DND-41 (cell line): ENCODE measurements around the gene PAIP2.

ENCODE experiments used
- CTCF ChIP-seq: IDR thresholded peaks from 2 replicates; pipeline ENCODE4 v1.5.1; 2012; ENCODE audit warnings: borderline replicate concordance, low read length, moderate library complexity, mild to moderate bottlenecking; ENCODE audit not compliant: poor library complexity, severe bottlenecking; ENCODE audit errors: extremely low read depth
- EZH2 ChIP-seq: IDR thresholded peaks from 3 replicates; pipeline ENCODE4 v1.6.1; 2012; ENCODE audit warnings: borderline replicate concordance, low read depth, mild to moderate bottlenecking, moderate library complexity, low read length, inconsistent platforms; ENCODE audit not compliant: severe bottlenecking

DNA sequence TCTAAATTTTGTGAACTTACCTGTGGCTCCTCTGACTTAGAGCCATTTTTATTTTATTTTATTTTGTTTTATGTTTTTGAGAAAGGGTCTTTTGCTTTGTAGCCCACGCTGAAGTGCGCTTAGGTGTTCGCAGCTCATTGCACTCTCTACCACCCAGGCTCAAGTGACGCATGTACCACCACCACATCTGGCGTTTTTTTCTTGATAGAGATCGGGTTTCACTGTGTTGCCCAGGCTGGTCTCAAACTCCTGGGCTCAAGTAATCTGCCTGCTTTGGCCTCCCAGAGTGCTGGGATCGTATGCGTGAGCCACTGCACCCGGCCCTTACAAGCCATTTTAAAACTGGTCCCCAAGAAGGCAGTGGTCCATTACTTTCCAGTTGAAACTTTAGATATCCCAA is 29.6 kb upstream of the PAIP2 start:
- TF ChIP-seq CTCF (no peak), EZH2 (no peak)
